Measurements from ENCODE around the gene NPTN.

DNA sequence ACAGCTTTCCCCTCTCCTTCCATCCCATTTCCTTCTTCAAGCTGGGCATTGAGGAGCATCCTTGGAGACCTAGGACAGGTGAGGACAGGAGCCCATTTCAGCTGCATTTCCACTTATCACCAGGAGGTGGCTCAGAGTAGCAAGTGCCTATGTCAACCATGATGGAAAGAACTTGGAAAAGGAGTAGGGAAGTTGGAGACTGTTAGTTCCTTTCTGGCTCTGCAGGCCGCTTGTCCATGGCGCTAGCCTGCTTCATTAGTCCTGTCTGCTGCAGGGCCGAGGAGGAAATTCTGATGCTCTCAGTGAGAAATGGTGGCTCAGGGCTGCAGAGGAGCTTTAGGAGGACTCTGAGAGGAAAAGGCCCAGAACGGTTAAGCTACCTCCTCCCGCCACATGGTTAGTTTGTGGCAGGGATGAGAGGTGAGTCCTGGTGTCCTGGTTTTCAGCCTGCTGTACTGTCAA lies 44.0 kb upstream of the NPTN start:
- TF ChIP-seq CTCF (conservative IDR thresholded peaks at IDR 0.05; ENCODE audit: low read length): peak; percentile 84
- TF ChIP-seq EZH2phosphoT487 (IDR thresholded peaks at IDR 0.05; ENCODE audit: borderline replicate concordance, low read depth, low read length): no peak
